Measurements from ENCODE around the gene ATXN7L1. TPM values are rescaled to one million over a fixed set of nuclear protein-coding genes. Genes with fewer than 3 reads are reported as not detected.

ATXN7L1 gene
- total RNA-seq, 2 donors from 2014 or later: 9.5 to 9.7 TPM

Other genes with a start within 250 kb of the ATXN7L1 start
- gene CDHR3, start 86.7 kb upstream of the ATXN7L1 start, total RNA-seq: 1 to 10 TPM; 3.5 to 3.7 TPM
- 10 to 100 TPM; 81.4 to 89.8 TPM for gene SYPL1, start 235.7 kb upstream of the ATXN7L1 start, total RNA-seq